HUES48 (cell line): ENCODE results near the gene SETD4.
A peak's percentile ranks its signal among the peaks of the same experiment; 100 is the strongest.
"Not testable (repeated sequence)": the region's sequence is repeated elsewhere in the genome, so short reads cannot be mapped to it uniquely, and the experiment has no call there.

ENCODE experiments used
- H3K27ac ChIP-seq: one replicate; pipeline ENCODE4 v1.7.0; 2013; ENCODE audit warnings: low read depth, low read length, inconsistent platforms
- H3K27me3 ChIP-seq: 2 replicates; pipeline ENCODE4 v1.6.1; 2013; ENCODE audit warnings: mild to moderate bottlenecking, low read length; ENCODE audit not compliant: control insufficient read depth, insufficient read depth
- H3K36me3 ChIP-seq: 2 replicates; pipeline ENCODE4 v1.6.1; 2013; ENCODE audit warnings: low read length; ENCODE audit not compliant: control insufficient read depth, insufficient read depth
- H3K4me1 ChIP-seq: 2 replicates; pipeline ENCODE4 v1.6.1; 2013; ENCODE audit warnings: mild to moderate bottlenecking, low read length; ENCODE audit not compliant: control insufficient read depth, insufficient read depth
- H3K4me3 ChIP-seq: 2 replicates; pipeline ENCODE4 v1.5.1; 2013; ENCODE audit warnings: mild to moderate bottlenecking, low read depth, low read length
- H3K9ac ChIP-seq: 2 replicates; pipeline ENCODE4 v1.6.1; 2013; ENCODE audit warnings: mild to moderate bottlenecking, low read depth, low read length, moderate library complexity
- H3K9me3 ChIP-seq: 2 replicates; pipeline ENCODE4 v1.6.1; 2013; ENCODE audit warnings: low read length; ENCODE audit not compliant: control insufficient read depth, insufficient read depth

The SETD4 gene

GRCh38 chr21:36060159-36060921 is at the start of gene SETD4:
SETD4 (minus strand) TSS chr21:36060526; CDS start chr21:36058888, 1,638 bp downstream.
- peaks cover 8% of the 10 kb centered on the region; the same call in 1 of the 2 replicates for H3K4me1 ChIP-seq
- H3K9ac ChIP-seq, result peak within 1 kb of the TSS; percentile 61
- peaks cover 36% of the 10 kb centered on the region for H3K36me3 ChIP-seq
- H3K27me3 ChIP-seq, result no peaks in the 10 kb centered on the region
- no peaks in the 10 kb centered on the region for H3K9me3 ChIP-seq
- peak within 1 kb of the TSS; percentile 88 for H3K4me3 ChIP-seq
- peak within 1 kb of the TSS; percentile 95 for H3K27ac ChIP-seq

- no peaks in the 10 kb centered on the region for H3K9me3 ChIP-seq
- peaks cover 30% of the 10 kb centered on the region for H3K36me3 ChIP-seq
- H3K4me1 ChIP-seq, result peaks cover 35% of the 10 kb centered on the region
- H3K27ac ChIP-seq, result no peak overlapping the region
- H3K27me3 ChIP-seq, result no peaks in the 10 kb centered on the region
- no peak overlapping the region for H3K4me3 ChIP-seq
- no peak overlapping the region for H3K9ac ChIP-seq
Observed at GRCh38 chr21:36109868-36110267, 49.5 kb upstream of the SETD4 start.

- Histone ChIP-seq H3K9me3 (peaks cover 5% of the 10 kb centered on the region; the same call in 1 of the 2 replicates), H3K9ac (peak overlapping the region; percentile 34), H3K4me1 (peaks cover 30% of the 10 kb centered on the region), H3K27ac (no peak overlapping the region), H3K27me3 (no peaks in the 10 kb centered on the region), H3K4me3 (peak overlapping the region; percentile 62), H3K36me3 (peaks cover 24% of the 10 kb centered on the region)
Observed at GRCh38 chr21:36105327-36105842, 45.1 kb upstream of the SETD4 start.

GRCh38 chr21:36104317-36105300 is 44.3 kb upstream of the SETD4 start:
- no peak overlapping the region for H3K27ac ChIP-seq
- H3K9ac ChIP-seq, result peak overlapping the region; percentile 34
- H3K9me3 ChIP-seq, result peaks cover 5% of the 10 kb centered on the region; the same call in 1 of the 2 replicates
- peak overlapping the region; percentile 62 for H3K4me3 ChIP-seq
- no peaks in the 10 kb centered on the region for H3K27me3 ChIP-seq
- peaks cover 33% of the 10 kb centered on the region for H3K4me1 ChIP-seq
- peaks cover 23% of the 10 kb centered on the region for H3K36me3 ChIP-seq

- peaks cover 42% of the 10 kb centered on the region for H3K4me1 ChIP-seq
- H3K9ac ChIP-seq, result no peak overlapping the region
- H3K9me3 ChIP-seq, result peaks cover 5% of the 10 kb centered on the region; the same call in 1 of the 2 replicates
- peaks cover 12% of the 10 kb centered on the region; the same call in 1 of the 2 replicates for H3K36me3 ChIP-seq
- H3K27ac ChIP-seq, result no peak overlapping the region
- no peak overlapping the region for H3K4me3 ChIP-seq
- H3K27me3 ChIP-seq, result no peaks in the 10 kb centered on the region
Observed at GRCh38 chr21:36103434-36103833, 43.1 kb upstream of the SETD4 start.

GRCh38 chr21:36100971-36101641 is 40.8 kb upstream of the SETD4 start:
- Histone ChIP-seq H3K9ac (0 out of 2 replicates have a peak overlapping the region, but pooled peaks have one; percentile 17), H3K36me3 (no peaks in the 10 kb centered on the region), H3K4me3 (no peak overlapping the region), H3K27ac (peak overlapping the region; percentile 93), H3K9me3 (peaks cover 5% of the 10 kb centered on the region; the same call in 1 of the 2 replicates), H3K4me1 (peaks cover 56% of the 10 kb centered on the region), H3K27me3 (no peaks in the 10 kb centered on the region)

GRCh38 chr21:36099695-36100211 is 39.4 kb upstream of the SETD4 start:
- not testable (repeated sequence) for H3K4me3 ChIP-seq, H3K36me3 ChIP-seq, H3K27me3 ChIP-seq, H3K9ac ChIP-seq, H3K9me3 ChIP-seq
- peak overlapping the region; percentile 93 for H3K27ac ChIP-seq
- H3K4me1 ChIP-seq, result peaks cover 49% of the 10 kb centered on the region

GRCh38 chr21:36099000-36099399 is 38.7 kb upstream of the SETD4 start:
- Histone ChIP-seq H3K9ac (peak overlapping the region; percentile 65), H3K27me3 (no peaks in the 10 kb centered on the region), H3K9me3 (peaks cover 7% of the 10 kb centered on the region), H3K4me3 (0 out of 2 replicates have a peak overlapping the region, but pooled peaks have one; percentile 1), H3K27ac (peak overlapping the region; percentile 93), H3K4me1 (peaks cover 46% of the 10 kb centered on the region), H3K36me3 (no peaks in the 10 kb centered on the region)

GRCh38 chr21:36098182-36098532 is 37.8 kb upstream of the SETD4 start:
- Histone ChIP-seq H3K4me3 (no peak overlapping the region), H3K4me1 (peaks cover 46% of the 10 kb centered on the region), H3K27ac (peak overlapping the region; percentile 93), H3K27me3 (no peaks in the 10 kb centered on the region), H3K36me3 (no peaks in the 10 kb centered on the region), H3K9ac (peak overlapping the region; percentile 7; the same call in 1 of the 2 replicates), H3K9me3 (peaks cover 15% of the 10 kb centered on the region)
